Thyroid gland (tissue), 4 donors: ENCODE results near the gene FAM222A. TPM values are rescaled to one million over a fixed set of nuclear protein-coding genes. Genes with fewer than 3 reads are reported as not detected.

Source experiments
- DNase-seq, 2 donors: peaks; one replicate each; pipeline ENCODE4 v3.0.0-alpha.2; 2019
- H3K27ac ChIP-seq, 3 donors: fragments of 200-600 bp; sonication (generic); 1 replicate in 2 of 3; 2 replicates in 1 of 3; pipeline ENCODE4 v1.5.1; 2016 to 2019; ENCODE audit warnings: mild to moderate bottlenecking in 1 of 3, moderate library complexity in 1 of 3
- H3K27me3 ChIP-seq: fragments of 200-600 bp; sonication (generic); one replicate; pipeline ENCODE4 v1.5.1; 2019
- H3K36me3 ChIP-seq, 2 donors: fragments of 200-600 bp; sonication (generic); one replicate each; pipeline ENCODE4 v1.5.1; 2016 to 2019
- H3K4me1 ChIP-seq, 2 donors: fragments of 200-600 bp; sonication (generic); one replicate each; pipeline ENCODE4 v1.5.1; 2017 to 2019
- H3K4me3 ChIP-seq, 3 donors: fragments of 200-600 bp; sonication (generic); replicated peaks in 1 of 3; 1 replicate in 2 of 3; 2 replicates in 1 of 3; pipeline ENCODE4 v1.5.1; 2016; ENCODE audit warnings: mild to moderate bottlenecking in 1 of 3
- H3K9me3 ChIP-seq: fragments of 200-600 bp; sonication (generic); one replicate; pipeline ENCODE4 v1.5.1; 2017
- CTCF ChIP-seq, 6 experiments: fragments of 200-600 bp in 3 of 6; fragments of 450-650 bp in 3 of 6; sonication (generic) in 3 of 6; IDR thresholded peaks; one replicate each; pipeline ENCODE4 v1.5.1; 2016 to 2019; ENCODE audit warnings: antibody characterized with exemption in 6 of 6, mild to moderate bottlenecking in 2 of 6, inconsistent platforms in 1 of 6, moderate library complexity in 1 of 6
- POLR2A ChIP-seq, 2 donors: fragments of 450-650 bp; IDR thresholded peaks; one replicate each; pipeline ENCODE4 v1.6.1; 2017; ENCODE audit warnings: antibody characterized with exemption in 2 of 2, mild to moderate bottlenecking in 2 of 2, moderate library complexity in 1 of 2
- WGBS, 2 donors: methylation state at CpG; one replicate each; pipeline ENCODE4 v1.1.5; 2017; 5-methylcytosine and 5-hydroxymethylcytosine counted together
- intact Hi-C: fragments of 100-400 bp; cut with DNase I; formaldehyde crosslinking; loops from one replicate; pipeline ENCODE4 v1.15.1; 2023
- total RNA-seq, 4 donors: library from RNA; depleted of rRNA; stranded (reverse); fragments of >200 nt; gene quantifications; one replicate each; pipeline ENCODE4 v1.2.3, GENCODE V29; 2016

FAM222A gene
- total RNA-seq, 4 donors from 2014 or later = 1.3 to 3.8 (median 1.9) TPM

GRCh38 chr12:109737126-109737525 lies 23.5 kb downstream of the FAM222A start:
- no peaks in the 10 kb centered on the region for H3K36me3 ChIP-seq
- WGBS, 2 donors = 0% methylated on average over 1 of the region's 1 CpG
- H3K9me3 ChIP-seq = no peaks in the 10 kb centered on the region
- H3K4me1 ChIP-seq = no peaks in the 10 kb centered on the region
- TF ChIP-seq POLR2A (IDR thresholded peaks at IDR 0.05) = no peak
- no peak for TF ChIP-seq CTCF (IDR thresholded peaks at IDR 0.05)
- H3K4me3 ChIP-seq = no peak overlapping the region
- no peaks in the 10 kb centered on the region for H3K27me3 ChIP-seq
- no peak for DNase-seq
- intact Hi-C loops = no loop called here
- no peak overlapping the region for H3K27ac ChIP-seq

GRCh38 chr12:109737631-109738030 lies 24.0 kb downstream of the FAM222A start:
- intact Hi-C loops = no loop called here
- no peak for DNase-seq
- Histone ChIP-seq H3K36me3 (no peaks in the 10 kb centered on the region), H3K27ac (no peak overlapping the region), H3K9me3 (no peaks in the 10 kb centered on the region), H3K4me1 (no peaks in the 10 kb centered on the region), H3K4me3 (no peak overlapping the region), H3K27me3 (no peaks in the 10 kb centered on the region)
- 55 to 57% methylated on average over 7 of the region's 7 CpGs for WGBS, 2 donors
- TF ChIP-seq CTCF (IDR thresholded peaks at IDR 0.05) (no peak), POLR2A (IDR thresholded peaks at IDR 0.05) (no peak)

- TF ChIP-seq CTCF (IDR thresholded peaks at IDR 0.05) (no peak), POLR2A (IDR thresholded peaks at IDR 0.05) (no peak)
- no peaks in the 10 kb centered on the region for H3K27me3 ChIP-seq
- H3K9me3 ChIP-seq = no peaks in the 10 kb centered on the region
- H3K36me3 ChIP-seq = no peaks in the 10 kb centered on the region
- no peaks in the 10 kb centered on the region for H3K4me1 ChIP-seq
- DNase-seq = no peak
- intact Hi-C loops = no loop called here
- H3K4me3 ChIP-seq = no peak overlapping the region
- WGBS, 2 donors = 44 to 53% methylated on average over 4 of the region's 4 CpGs
- no peak overlapping the region for H3K27ac ChIP-seq
These were observed 24.6 kb downstream of the FAM222A start for GRCh38 chr12:109738209-109738608.

- intact Hi-C loops = no loop called here
- 86 to 90% methylated on average over 5 to 6 of the region's 6 CpGs for WGBS, 2 donors
- H3K4me1 ChIP-seq = no peaks in the 10 kb centered on the region
These were observed 25.4 kb downstream of the FAM222A start for GRCh38 chr12:109738878-109739665.

More at GRCh38 chr12:109738878-109739665, 25.4 kb downstream of the FAM222A start:
- Histone ChIP-seq H3K36me3 (no peaks in the 10 kb centered on the region), H3K27ac (no peak overlapping the region), H3K4me3 (no peak overlapping the region), H3K27me3 (no peaks in the 10 kb centered on the region), H3K9me3 (no peaks in the 10 kb centered on the region)
- TF ChIP-seq CTCF (IDR thresholded peaks at IDR 0.05) (no peak), POLR2A (IDR thresholded peaks at IDR 0.05) (no peak)
- DNase-seq = no peak
